A673 (cell line): Measurements from ENCODE around the gene DNAI7. TPM values are rescaled to one million over a fixed set of nuclear protein-coding genes. Genes with fewer than 3 reads are reported as not detected.

Experiments
- BruUV-seq: library from RNA; stranded (reverse); fragments of 400-500 nt; replicated peaks from 2 replicates; lab custom pipeline; 2021; lab: Mats Ljungman, UMichigan
- CTCF ChIA-PET: fragments of 300-600 bp; sonication (Branson Sonifier 250); formaldehyde crosslinking; loops from one replicate; lab custom pipeline; 2022; ENCODE audit warnings: antibody characterized with exemption; lab: Charles Lee
- POLR2A ChIA-PET: fragments of 300-600 bp; sonication (Branson Sonifier 250); formaldehyde crosslinking; loops from one replicate; lab custom pipeline; 2022; ENCODE audit warnings: antibody characterized with exemption; ENCODE audit not compliant: low non-redundant PET; lab: Charles Lee
- DNase-seq: peaks from one replicate; pipeline ENCODE4 v3.0.0-alpha.2; 2015; ENCODE audit warnings: low spot score
- H3K27ac ChIP-seq: fragments of 200-600 bp; sonication (generic); 2 replicates; pipeline ENCODE4 v1.5.1; 2016; ENCODE audit warnings: mixed run types, low read depth, mild to moderate bottlenecking, mixed read lengths, antibody characterized with exemption, low read length; ENCODE audit not compliant: poor library complexity, severe bottlenecking
- H3K27me3 ChIP-seq: fragments of 200-600 bp; sonication (generic); replicated peaks from 2 replicates; pipeline ENCODE4 v1.6.1; 2017; ENCODE audit warnings: mixed run types, low read depth, mild to moderate bottlenecking, mixed read lengths, antibody characterized with exemption, low read length; ENCODE audit not compliant: insufficient read depth, poor library complexity
- H3K36me3 ChIP-seq: fragments of 200-600 bp; sonication (generic); 2 replicates; pipeline ENCODE4 v1.6.1; 2016; ENCODE audit warnings: mixed run types, mild to moderate bottlenecking, mixed read lengths, antibody characterized with exemption, low read length; ENCODE audit not compliant: insufficient read depth, poor library complexity, severe bottlenecking
- H3K4me1 ChIP-seq: fragments of 200-600 bp; sonication (generic); 2 replicates; pipeline ENCODE4 v1.6.1; 2017; ENCODE audit warnings: mixed run types, mild to moderate bottlenecking, mixed read lengths, antibody characterized with exemption, low read length; ENCODE audit not compliant: insufficient read depth, poor library complexity, severe bottlenecking
- H3K4me3 ChIP-seq: fragments of 200-600 bp; sonication (generic); 2 replicates; pipeline ENCODE4 v1.5.1; 2016; ENCODE audit warnings: low read depth, mixed run types, mild to moderate bottlenecking, mixed read lengths, low read length; ENCODE audit not compliant: poor library complexity, severe bottlenecking
- H3K9me3 ChIP-seq: fragments of 200-600 bp; sonication (generic); 2 replicates; pipeline ENCODE4 v1.6.1; 2016; ENCODE audit warnings: mixed run types, low read depth, mild to moderate bottlenecking, mixed read lengths, antibody characterized with exemption, low read length; ENCODE audit not compliant: poor library complexity, severe bottlenecking
- CTCF ChIP-seq: fragments of 300-800, 200-600 bp; sonication (generic); conservative IDR thresholded peaks from 2 replicates; pipeline ENCODE4 v1.5.1; 2017; ENCODE audit warnings: low read depth, mild to moderate bottlenecking, antibody characterized with exemption, low read length, moderate library complexity, mixed read lengths
- EZH2 ChIP-seq: fragments of 200-600 bp; sonication (generic); IDR thresholded peaks from 2 replicates; pipeline ENCODE4 v1.6.1; 2017; ENCODE audit warnings: borderline replicate concordance, low read depth, mild to moderate bottlenecking, mixed read lengths, antibody characterized with exemption, low read length; ENCODE audit not compliant: poor library complexity, severe bottlenecking
- intact Hi-C: fragments of 100-400 bp; cut with micrococcal nuclease; formaldehyde crosslinking; loops from one replicate; pipeline ENCODE4 v1.10.0; 2022; ENCODE audit not compliant: unreplicated experiment
- total RNA-seq: library from RNA; stranded (reverse); gene quantifications from 2 replicates; pipeline ENCODE4 v1.2.3, GENCODE V29; 2021

DNAI7 gene
- total RNA-seq, 1 experiment from 2014 or later = 0.73 TPM

GRCh38 chr12:25074113-25074512 lies 120.8 kb downstream of the DNAI7 start:
- H3K4me1 ChIP-seq = no peaks in the 10 kb centered on the region
- no TSS peak for BruUV-seq
- no peak overlapping the region for H3K4me3 ChIP-seq
- DNase-seq = no peak
- TF ChIP-seq CTCF = no peak
- TF ChIP-seq EZH2 = no peak
- ChIA-PET CTCF (no interaction called here), POLR2A (no interaction called here)
- no peaks in the 10 kb centered on the region for H3K27me3 ChIP-seq
- intact Hi-C loops = no loop called here
- H3K27ac ChIP-seq = no peak overlapping the region
- no peaks in the 10 kb centered on the region for H3K36me3 ChIP-seq
- no peaks in the 10 kb centered on the region for H3K9me3 ChIP-seq

- TF ChIP-seq CTCF (no peak), EZH2 (no peak)
- H3K9me3 ChIP-seq = no peaks in the 10 kb centered on the region
- no peaks in the 10 kb centered on the region for H3K27me3 ChIP-seq
- H3K36me3 ChIP-seq = no peaks in the 10 kb centered on the region
- H3K4me1 ChIP-seq = no peaks in the 10 kb centered on the region
- CTCF ChIA-PET = no interaction called here
- no peak for DNase-seq
- intact Hi-C loops = no loop called here
- BruUV-seq = no TSS peak
- H3K27ac ChIP-seq = no peak overlapping the region
- no peak overlapping the region for H3K4me3 ChIP-seq
- POLR2A ChIA-PET = no interaction called here
Measured at GRCh38 chr12:25072906-25073650, 121.9 kb downstream of the DNAI7 start.

- Histone ChIP-seq H3K27me3 (no peaks in the 10 kb centered on the region), H3K4me1 (no peaks in the 10 kb centered on the region), H3K36me3 (no peaks in the 10 kb centered on the region), H3K4me3 (no peak overlapping the region), H3K27ac (no peak overlapping the region), H3K9me3 (no peaks in the 10 kb centered on the region)
- DNase-seq = no peak
- no TSS peak for BruUV-seq
- TF ChIP-seq EZH2 (no peak), CTCF (no peak)
- CTCF ChIA-PET = no interaction called here
- POLR2A ChIA-PET = no interaction called here
- intact Hi-C loops = no loop called here
Measured at GRCh38 chr12:25071366-25071765, 123.6 kb downstream of the DNAI7 start.
